HG02678 (cell line): ENCODE results near the gene TCHP.
"Not testable (repeated sequence)": the region's sequence is repeated elsewhere in the genome, so short reads cannot be mapped to it uniquely, and the experiment has no call there.

ENCODE experiments used
- ATAC-seq: cut with Tn5 transposase; IDR thresholded peaks from one replicate; pipeline ENCODE4 v1.9.1; 2021; ENCODE audit warnings: mild to moderate bottlenecking, moderate library complexity; ENCODE audit not compliant: unreplicated experiment

The TCHP gene

GRCh38 chr12:109879351-109880042 is 20.6 kb upstream of the TCHP start:
- ATAC-seq: no peak

GRCh38 chr12:109880043-109880931 is 19.8 kb upstream of the TCHP start, which contains the start of gene GLTP:
TSS of gene GLTP (minus strand) at chr12:109880541. CDS start at chr12:109880374, 167 bp downstream.
- peak; percentile 94 for ATAC-seq

- no peak for ATAC-seq
Observed at GRCh38 chr12:109880938-109881337, 19.1 kb upstream of the TCHP start.

- no peak for ATAC-seq
Observed at GRCh38 chr12:109881752-109882151, 18.3 kb upstream of the TCHP start.

- ATAC-seq: no peak
Observed at GRCh38 chr12:109883461-109883860, 16.6 kb upstream of the TCHP start.

- ATAC-seq: no peak
Observed at GRCh38 chr12:109885616-109886015, 14.5 kb upstream of the TCHP start.

- ATAC-seq: no peak
Observed at GRCh38 chr12:109888179-109889020, 11.7 kb upstream of the TCHP start.

- no peak for ATAC-seq
Observed at GRCh38 chr12:109890620-109891170, 9.4 kb upstream of the TCHP start.

GRCh38 chr12:109891731-109892130 is 8.3 kb upstream of the TCHP start:
- ATAC-seq: not testable (repeated sequence)

- no peak for ATAC-seq
Observed at GRCh38 chr12:109892165-109892715, 7.8 kb upstream of the TCHP start.

- ATAC-seq: peak; percentile 72
Observed at GRCh38 chr12:109892748-109893147, 7.3 kb upstream of the TCHP start.

GRCh38 chr12:109893261-109893995 is 6.6 kb upstream of the TCHP start:
- ATAC-seq: no peak

GRCh38 chr12:109894939-109895338 is 5.1 kb upstream of the TCHP start:
- no peak for ATAC-seq

- no peak for ATAC-seq
Observed at GRCh38 chr12:109896188-109896587, 3.9 kb upstream of the TCHP start.

- no peak for ATAC-seq
Observed at GRCh38 chr12:109897029-109897428, 3.0 kb upstream of the TCHP start.

GRCh38 chr12:109899345-109899744 is 729 bp upstream of the TCHP start:
- not testable (repeated sequence) for ATAC-seq

GRCh38 chr12:109900752-109901580 is 892 bp downstream of the TCHP start:
- ATAC-seq: peak; percentile 17

- no peak for ATAC-seq
Observed at GRCh38 chr12:109902891-109903418, 2.9 kb downstream of the TCHP start.

- ATAC-seq: no peak
Observed at GRCh38 chr12:109905301-109905700, 5.2 kb downstream of the TCHP start.
